DMS79 (cell line): ENCODE data around the gene NEUROD2.
A peak's percentile ranks its signal among the peaks of the same experiment; 100 is the strongest.

Experiments used
- DNase-seq: peaks from one replicate; lab custom pipeline; 2025; lab: John Stamatoyannopoulos, UW

Gene NEUROD2

DNA sequence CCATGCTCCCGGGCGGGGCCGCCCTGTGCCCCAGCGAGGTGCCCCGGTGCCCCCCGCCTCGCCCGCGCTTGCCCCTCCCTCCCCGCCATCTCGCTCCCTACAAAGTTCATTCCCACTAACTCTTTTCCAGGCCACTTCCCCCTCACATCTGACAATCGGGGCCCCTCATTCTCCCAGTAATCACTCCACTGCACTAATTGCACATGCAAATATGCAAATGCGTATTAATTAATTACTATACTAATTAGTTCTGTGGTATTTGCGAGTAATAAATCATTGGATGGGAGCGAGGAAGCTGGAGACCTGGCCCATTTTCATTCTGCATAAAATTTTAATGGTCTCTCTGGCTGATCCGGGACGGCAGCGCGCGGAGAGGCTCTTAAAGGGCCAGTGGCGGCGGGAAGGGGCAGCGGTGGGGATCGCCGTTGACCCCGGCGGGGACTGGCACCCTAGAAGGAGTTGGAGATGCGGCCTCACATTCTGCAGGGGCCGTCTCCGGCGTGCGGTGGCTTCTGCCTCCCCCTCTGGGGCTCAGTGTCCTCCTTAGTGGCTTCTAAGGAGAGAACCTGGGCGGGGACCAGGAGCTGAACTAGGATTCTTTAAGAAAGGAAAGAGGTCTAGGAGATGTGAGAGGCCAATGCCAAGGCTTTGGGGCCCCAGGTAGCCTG is 10.7 kb upstream of the NEUROD2 start:
- DNase-seq: no peak

DNA sequence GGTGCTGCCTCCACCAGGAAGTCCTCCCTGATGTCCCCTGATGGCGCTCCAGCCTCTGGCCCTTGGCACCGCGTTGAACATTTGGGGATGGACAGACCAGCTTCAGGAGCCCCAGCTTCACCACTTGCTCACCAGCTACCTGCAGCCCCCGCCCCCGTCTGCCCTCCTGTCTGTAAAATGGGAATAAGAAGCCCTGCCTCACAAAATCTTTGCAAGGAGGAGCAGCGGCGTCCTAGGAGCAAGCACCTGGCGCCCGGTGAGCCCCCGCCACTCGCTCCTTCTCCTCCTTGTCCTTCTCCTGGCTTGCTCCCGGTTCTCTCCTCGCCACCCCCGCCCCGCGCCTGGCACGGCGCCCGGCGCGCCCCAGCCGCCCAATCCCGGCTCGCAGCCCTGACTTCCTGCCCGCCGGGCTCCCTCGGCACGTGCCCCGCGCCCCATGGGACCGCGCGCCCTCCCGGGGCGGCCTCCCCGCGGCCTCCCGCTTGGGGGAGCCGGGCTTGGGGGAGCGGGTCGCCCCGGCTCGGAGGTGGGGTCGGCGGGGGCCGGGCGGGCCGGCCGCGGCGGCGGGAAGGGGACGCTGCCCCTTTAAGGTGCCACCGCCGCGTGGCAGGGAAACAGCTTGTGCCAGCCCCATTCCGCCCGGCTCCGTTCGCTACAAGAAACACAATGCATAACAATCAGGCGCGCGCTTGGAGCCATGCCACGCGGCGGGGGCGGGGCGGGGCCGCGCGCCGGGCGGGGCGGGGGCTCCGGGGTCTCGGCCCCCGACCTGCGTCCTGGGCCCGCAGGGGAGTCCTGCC is 9.9 kb upstream of the NEUROD2 start:
- peak; percentile 52 for DNase-seq

DNA sequence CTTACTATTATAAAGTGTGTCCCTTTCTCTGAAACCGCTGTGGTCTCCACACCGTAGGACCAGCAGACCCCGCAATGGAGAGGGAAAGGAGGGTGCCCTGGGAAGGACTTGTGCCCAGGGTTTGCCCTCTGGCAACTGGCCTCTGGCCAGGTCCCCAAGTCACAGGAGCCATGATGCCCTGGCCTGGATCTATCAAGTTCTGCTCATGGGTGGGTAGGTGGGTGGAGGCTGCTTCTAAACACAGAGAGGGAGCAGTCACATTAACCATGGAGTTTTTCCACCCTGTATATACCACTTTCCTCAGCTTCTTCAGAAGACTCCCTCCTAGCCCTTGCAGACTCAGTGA is 9.4 kb upstream of the NEUROD2 start:
- DNase-seq: no peak

DNA sequence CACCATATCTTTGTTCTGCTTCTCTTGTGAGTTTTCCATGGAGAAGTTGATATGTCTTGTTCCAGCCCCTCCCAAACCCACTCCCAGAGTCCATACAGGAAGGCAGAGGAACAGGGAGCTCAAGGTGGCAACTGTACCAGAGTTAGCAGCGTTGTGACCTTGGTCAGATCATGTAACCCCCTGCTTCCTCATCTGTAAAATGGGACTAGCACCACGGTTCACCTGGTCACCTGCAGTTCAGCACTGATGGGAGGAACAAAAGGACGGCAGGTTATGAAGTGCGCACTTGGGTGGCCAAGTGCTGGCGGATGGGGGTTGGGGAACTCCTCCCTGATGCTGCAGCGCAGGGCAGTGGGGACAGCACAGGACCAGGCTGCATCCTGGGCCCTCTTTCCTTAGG is 7.7 kb upstream of the NEUROD2 start:
- DNase-seq: no peak

DNA sequence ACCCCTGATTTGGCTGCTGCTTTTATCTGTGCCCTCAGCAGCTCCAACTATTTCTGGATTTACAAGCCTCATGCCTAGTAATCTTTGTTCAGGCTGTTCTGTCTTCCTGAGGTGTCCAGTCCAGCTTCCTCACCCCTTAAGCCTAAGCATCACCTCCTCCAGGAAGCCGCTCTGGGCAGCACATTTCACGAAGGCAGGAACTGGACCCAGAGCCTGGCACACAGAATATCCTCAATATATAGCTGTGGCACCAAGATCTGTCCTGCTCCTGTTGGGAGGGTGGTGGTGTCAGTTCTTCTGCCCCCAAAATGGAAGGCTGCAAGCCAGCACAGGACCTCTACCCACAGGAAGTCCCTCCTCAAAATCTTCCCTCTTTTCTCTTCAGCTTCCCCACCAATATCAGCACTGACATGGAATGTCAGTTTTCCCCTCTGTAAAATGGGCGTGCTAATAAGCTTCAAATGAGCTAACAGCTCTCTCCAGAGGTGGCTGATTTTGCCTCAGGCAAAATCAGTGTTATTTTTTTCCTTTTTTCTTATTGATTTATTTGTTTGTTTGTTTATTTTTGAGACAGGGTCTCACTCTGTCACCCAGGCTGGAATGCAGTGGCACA is 6.9 kb upstream of the NEUROD2 start:
- no peak for DNase-seq

DNA sequence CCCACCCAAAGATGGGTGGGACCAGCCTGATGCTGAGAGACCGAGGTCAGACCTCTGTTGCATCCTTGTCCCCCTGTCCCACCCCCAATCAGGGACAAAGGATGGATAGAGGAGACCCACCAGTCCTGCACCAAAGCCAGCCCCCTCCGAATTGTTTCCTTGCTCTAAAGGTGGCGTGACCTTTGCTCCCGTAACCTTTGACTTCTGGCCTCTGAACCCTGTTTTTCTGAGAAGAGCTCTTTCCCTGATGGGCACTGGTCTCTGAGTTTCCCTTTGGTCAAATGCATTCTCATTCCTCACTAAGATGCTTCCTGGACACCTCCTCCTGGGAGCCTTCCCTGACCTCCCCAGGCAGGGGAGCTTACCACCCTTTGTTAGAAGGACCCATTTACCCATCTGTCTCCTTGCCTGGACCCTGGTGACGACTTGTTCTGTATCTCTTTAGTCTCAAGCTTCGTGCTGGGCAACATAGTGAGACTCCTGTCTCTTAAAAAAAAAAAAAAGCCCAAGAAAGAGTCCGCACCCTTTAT is 5.3 kb upstream of the NEUROD2 start:
- DNase-seq: no peak

DNA sequence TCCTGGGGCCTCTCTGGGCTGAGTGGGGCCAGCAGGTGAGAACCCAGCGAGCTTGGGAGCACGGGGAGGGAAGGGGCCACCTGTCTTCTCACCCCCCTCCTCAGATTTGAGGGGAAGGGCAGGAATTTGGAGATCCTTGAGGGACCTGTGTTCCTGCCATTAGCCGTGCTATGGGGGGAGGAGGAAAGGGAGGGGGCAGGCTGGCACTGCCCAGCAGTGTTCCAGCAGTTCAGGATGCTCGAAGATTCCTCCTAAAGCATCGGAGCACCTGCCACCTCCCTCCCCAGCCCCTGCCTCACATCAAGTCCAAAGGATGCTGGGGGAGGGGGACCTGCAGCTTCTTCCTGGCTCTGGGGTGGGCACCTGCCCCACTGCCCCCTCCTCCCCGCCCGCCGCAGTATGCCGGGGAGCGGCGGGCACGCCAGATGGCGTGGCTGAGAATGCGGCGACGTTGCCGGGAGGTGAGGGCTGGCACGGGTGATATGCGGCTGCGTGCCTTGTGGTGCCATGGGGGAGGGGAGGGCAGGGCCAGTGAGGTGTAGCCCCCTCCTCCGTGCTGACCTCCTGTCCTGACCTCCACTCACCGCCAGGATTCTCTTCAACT is 4.7 kb upstream of the NEUROD2 start:
- no peak for DNase-seq

DNA sequence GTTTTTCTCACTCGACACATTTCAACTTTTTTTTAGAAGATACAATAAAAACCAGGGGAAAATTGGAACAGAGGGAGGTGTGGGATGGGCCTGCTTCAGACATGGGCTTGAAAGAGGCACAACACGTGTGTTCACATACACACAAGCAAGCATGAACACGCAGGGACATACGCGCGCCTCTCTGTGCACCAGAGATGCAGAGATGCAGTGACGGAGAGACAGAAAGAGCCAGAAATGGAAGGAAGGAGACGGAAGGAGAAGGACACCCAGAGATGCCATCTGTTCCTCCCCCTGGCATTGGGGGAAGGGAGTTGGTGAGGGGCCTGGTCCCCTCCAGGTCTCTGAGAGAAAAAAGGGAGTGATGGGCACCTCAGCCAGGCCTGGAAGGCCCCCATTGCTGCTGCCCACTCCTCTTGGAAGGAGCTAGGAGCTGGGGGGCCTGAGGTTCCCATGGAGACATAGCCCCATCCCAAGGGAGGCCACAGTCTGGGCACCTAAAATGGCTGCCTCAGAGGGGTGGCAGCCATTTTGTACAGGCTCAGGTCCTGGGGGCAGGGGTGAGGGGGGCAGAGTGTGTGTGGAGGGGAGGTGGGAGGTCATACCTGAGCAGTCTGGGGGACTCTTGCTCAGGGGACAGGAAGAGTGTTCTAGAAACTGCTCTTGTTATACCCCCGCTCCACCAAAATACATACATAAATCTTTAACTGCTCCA is 3.8 kb upstream of the NEUROD2 start:
- no peak for DNase-seq

DNA sequence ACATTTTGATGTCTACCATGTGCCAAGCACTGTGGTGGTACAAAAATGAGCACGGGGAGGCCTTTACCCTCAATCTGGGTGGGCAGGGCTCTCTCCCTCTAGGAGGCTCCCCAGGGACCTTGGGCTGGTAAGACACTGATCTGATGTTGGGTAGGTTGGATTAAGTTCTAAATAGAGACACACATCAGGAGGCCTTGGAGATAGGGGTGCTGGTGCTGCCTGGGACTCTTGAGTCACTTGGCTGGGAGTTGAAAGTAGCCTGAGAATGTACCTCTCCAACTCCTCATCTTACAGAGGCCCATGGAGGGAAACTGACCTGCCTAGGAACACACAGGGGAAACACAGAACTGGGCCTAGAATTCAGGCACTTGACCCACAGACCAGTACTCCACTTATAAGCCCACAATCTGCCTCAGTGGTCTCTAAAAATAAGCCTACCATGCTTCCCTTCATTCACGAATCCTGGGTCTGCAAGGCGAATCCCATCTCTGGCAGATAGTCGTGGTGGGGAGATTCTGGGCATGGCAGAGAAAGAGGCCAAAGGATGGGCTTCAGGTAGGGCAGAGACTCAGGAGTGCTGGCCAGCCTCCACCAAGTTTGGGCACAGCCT is 1.8 kb upstream of the NEUROD2 start:
- no peak for DNase-seq

DNA sequence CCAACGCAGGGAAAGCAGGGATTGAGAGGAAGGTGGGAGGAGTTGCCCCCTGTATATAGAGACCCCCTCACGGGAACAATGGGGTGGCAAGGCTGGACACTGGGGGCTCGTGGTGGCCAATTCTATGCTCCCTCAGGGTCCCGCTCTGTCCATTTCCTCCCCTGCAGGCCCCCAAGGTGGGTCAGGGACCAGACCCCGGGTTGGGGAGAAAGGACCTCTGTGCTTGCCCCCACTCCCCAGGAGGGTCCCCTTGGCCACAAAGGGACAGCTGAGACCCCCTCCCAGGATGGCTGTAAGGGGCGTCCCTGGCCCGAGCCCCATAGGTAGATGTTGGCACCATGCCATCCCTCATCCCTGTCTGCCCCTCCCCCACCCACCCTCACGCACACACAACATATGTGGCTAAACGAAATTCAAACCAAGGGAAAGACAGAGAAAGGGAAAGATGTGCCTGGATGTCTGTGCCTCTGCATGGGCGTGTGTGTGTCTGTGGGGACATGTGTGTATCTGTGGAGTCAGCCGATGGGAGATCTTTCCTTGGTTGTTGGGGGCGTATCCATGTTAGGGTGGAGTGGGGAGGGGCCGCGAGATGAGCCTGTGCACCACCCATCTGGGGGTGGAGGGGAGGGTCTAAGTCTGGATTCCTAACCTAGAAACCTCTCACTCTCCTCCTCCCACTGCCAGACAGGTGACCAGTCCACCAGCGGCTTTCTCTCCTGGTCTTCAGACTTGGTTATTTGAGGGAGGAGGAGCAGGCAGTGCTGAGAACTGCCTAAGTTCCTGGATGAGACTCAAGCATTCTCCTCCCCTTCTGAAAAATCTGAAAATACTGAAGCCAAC is 642 bp upstream of the NEUROD2 start:
- DNase-seq: no peak

DNA sequence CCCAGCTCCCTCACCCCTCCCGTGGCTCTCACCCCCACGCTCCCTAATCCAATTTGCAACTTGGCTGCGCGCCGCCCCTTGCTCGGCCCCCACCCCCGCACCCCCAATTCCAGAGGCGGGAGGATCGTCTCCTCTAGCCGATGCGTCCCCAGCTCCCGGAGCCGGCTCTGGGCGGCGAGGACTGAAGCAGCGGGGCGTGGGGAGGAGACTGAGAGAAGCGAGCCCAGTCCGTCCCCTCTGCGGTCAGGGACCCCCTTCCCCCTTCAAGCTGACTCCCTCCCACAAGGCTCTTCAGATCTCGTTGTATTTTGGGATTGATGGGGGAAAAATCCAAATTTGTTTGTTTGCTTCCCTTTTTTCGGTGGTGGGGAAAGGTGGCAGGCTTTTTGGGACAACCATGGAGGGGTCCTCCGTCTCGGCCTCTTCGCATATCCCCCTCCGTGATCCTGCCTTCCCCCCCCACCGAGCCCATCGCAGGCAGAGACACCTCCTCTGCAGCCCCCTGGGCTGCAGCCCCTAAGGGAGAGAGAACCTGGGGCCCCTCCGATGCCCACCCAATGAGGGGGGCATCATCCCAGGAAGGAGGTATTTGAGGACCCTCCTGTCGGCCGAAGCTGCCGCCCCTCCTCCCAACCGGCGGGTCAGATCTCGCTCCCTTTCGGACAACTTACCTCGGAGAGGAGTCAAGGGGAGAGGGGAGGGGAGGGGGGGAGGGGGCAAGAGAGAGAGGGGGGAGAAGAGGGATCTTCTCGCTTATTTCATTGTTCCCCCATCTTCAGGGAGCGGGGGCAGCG is 466 bp downstream of the NEUROD2 start:
- no peak for DNase-seq

DNA sequence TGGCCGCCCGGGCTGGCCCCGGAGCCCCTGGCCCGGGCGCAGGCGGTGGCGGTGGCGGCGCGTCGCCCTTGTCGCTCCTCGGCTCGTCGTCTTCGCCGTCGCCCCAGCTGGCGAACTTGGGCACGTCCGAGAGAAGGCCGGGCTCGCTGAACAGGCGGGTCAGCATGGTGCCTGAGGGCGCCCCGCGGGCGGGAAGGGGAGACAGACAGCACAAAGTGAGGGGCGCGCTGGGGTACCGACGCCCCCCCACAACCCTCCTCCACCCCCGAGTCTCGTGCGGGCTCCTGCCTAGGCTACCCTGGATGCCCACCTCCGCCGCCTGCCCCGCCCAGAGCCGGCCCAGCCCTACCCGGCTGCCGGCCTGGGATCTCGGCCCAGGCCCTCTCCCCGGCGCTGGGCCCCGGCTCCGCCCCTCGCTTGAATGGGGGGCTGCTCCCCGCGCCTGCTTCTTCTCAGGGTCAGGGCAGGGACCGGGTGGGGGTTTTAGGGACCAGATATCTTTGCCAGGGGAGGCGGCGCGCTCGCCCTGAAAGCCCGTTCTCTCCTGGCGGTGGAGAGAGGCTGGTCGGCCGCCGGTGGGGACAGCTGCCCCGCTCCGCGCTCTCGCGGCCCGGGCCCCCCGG is 1.2 kb downstream of the NEUROD2 start:
- no peak for DNase-seq

DNA sequence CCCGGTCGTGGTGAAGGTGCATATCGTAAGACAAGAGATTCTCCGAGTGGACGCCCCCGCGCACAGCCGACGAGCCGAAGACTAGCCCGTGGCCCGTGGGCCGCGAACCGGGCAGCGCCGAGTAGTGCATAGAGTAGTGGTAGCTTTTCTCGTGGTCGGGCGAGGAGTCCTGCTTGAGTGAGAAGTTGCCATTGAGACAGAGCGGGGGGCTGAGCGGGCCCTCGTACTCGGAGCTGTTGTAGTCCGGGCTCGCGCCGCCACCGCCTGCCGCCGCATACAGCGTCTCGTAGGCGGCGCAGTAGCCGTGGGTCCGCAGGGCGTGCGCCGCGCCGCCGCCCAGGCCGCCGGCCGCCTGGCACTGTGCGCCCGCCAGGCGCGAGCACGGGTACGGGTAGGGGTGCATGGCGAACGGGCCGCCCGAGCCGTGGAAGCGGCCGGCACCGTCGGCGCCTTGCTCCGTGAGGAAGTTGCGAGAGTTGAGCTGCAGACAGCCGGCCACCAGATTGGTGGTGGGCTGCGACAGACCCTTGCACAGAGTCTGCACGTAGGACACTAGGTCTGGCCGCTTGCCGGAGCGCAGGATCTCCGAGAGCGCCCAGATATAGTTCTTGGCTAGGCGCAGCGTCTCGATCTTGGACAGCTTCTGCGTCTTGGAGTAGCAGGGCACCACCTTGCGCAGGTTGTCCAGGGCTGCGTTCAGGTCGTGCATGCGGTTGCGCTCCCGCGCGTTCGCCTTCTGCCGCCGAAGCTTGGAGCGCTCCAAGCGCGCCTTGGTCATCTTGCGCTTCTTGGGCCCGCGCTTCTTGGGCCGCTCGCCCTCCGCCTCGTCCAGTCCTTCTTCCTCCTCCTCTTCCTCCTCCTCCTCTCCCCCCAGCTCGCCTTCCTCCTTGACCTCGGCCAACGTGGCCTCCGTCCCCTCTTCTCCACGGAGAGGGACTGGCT is 2.0 kb downstream of the NEUROD2 start:
- no peak for DNase-seq

DNA sequence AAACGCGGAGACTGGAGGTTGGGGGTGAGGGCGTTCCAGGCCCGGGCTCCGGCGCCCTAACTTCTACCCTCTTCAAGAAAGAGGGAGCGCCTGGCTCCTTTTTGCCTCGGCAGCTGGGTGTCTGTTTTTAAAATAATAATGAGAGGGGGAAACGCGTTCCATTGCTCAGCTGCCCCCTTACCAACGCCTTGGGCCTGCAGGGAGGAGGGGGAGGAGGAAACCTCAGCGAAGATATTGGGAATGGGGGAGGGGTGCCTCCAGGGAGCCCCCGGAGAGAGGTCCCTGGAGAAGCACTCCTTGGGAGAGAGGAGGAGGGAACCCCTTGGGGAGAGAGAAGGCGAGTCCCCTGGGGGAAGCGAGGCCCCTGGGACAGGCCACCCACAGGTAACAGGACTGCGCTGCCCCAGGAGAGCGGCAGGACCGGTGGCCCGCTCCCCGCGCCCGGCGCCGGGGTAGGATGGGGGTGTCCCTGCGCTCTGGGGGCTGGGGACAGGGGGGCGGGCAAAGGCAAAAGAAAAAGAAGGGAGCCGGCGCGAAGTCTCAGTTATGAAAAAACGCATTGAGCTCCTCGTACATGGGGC is 2.7 kb downstream of the NEUROD2 start:
- no peak for DNase-seq

DNA sequence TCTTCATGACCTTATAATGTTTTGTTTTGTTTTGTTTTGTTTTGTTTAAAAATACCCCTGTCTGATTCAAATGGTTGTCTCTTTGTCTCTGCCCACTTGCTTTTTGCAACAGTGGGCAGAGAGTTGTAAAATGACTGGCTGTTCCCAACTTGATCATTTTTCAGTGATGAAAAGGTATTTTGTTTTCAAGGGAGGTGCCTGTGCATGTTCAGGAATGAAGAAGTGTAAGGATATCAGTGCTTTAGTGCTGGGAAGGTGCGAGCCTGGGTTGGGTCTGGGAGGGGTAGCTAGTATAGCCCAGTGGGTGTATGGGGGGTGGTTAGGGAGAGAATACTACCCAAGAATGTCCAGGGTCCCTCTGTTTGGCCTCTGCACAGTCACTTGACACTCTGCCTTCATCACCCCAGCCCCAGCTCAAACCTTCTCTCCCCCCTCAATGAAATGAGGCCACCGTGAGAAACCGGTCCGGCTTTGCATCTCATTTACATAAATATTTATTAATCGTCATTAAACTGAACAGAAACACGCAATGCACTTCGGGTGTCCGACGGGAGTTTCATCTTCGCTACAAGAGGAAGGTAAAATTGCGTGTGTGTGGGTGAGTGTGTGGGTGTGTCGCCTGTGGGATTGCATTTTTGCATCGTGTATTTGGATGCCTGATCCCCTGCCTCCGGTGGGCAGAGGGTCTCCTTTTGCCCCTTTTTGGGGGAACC is 4.3 kb downstream of the NEUROD2 start:
- DNase-seq: no peak

DNA sequence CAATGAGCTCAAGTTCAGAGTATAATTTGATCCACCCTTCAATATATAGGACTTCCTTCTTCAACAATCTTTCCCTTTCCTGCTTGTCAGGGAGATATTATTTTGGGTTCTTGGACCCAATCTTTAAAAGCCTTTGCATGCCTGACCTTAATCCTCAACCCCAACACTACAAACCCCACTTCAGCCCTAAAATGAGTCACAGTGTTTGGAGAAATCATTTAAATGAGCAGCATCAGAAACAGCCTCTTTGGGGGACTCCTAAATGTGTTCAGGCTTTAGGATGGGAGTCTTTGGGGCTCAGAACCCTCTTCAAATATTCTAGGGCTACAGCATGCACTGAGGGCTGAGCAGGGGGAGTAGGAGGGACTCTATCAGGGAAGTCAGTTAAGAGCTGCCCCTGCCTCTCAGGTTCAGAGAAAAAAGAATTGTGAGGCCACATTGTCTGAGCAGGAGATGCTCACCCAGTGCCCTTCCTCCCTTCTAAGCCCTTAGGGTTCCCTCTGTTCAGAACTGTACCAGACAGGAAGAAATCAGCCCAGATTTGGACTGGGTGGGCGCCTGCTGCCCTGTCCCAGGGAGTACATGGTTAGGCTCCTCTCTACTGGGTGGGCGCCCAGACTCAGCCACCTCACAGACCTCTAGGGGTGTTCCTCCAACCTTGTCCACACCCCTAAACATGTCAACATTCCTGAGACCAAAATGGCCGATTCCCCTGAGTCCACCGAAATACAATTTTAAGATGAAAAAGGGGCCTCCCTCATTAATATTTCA is 5.0 kb downstream of the NEUROD2 start:
- no peak for DNase-seq
